Measurements from ENCODE around the gene PMPCB.

GRCh38 chr7:103301441-103301840 lies 4.2 kb downstream of the PMPCB start:
- no peak for TF ChIP-seq POLR2A (IDR thresholded peaks at IDR 0.05; ENCODE audit: extremely low read depth, insufficient read length)
- TF ChIP-seq, protein P1, sequence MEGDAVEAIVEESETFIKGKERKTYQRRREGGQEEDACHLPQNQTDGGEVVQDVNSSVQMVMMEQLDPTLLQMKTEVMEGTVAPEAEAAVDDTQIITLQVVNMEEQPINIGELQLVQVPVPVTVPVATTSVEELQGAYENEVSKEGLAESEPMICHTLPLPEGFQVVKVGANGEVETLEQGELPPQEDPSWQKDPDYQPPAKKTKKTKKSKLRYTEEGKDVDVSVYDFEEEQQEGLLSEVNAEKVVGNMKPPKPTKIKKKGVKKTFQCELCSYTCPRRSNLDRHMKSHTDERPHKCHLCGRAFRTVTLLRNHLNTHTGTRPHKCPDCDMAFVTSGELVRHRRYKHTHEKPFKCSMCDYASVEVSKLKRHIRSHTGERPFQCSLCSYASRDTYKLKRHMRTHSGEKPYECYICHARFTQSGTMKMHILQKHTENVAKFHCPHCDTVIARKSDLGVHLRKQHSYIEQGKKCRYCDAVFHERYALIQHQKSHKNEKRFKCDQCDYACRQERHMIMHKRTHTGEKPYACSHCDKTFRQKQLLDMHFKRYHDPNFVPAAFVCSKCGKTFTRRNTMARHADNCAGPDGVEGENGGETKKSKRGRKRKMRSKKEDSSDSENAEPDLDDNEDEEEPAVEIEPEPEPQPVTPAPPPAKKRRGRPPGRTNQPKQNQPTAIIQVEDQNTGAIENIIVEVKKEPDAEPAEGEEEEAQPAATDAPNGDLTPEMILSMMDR (IDR thresholded peaks at IDR 0.05; ENCODE audit: low read depth, low read length), result no peak

Measured in NB4 (cell line).